Measurements from ENCODE around the gene ARMC3.

- TF ChIP-seq YY1 (IDR thresholded peaks at IDR 0.05; ENCODE audit: insufficient read depth, insufficient read length) (no peak), ZNF274 (IDR thresholded peaks at IDR 0.05; ENCODE audit: low read depth, low read length) (no peak)
Observed at GRCh38 chr10:22958338-22958737, 30.5 kb downstream of the ARMC3 start.

Measured in NT2/D1 (cell line).